HCT116 (cell line): Measurements from ENCODE around the gene THRAP3. TPM values are rescaled to one million over a fixed set of nuclear protein-coding genes. Genes with fewer than 3 reads are reported as not detected.

ENCODE experiments used
- ATAC-seq: fragments of 200-7000 bp; cut with Tn5 transposase; 2 replicates; pipeline ENCODE4 v1.9.1; 2020; ENCODE audit warnings: mild to moderate bottlenecking, moderate library complexity
- BruUV-seq: library from RNA; stranded (reverse); fragments of 400-500 nt; replicated peaks from 2 replicates; lab custom pipeline; 2021; lab: Mats Ljungman, UMichigan
- CTCF ChIA-PET: fragments of 300-600 bp; sonication (Branson Sonifier 250); formaldehyde crosslinking; loops from one replicate; lab custom pipeline; 2021; ENCODE audit warnings: antibody characterized with exemption; lab: Charles Lee
- POLR2A ChIA-PET: fragments of 300-600, 350-600 bp; sonication (Branson Sonifier 250); formaldehyde crosslinking; loops from one replicate; lab custom pipeline; 2021; ENCODE audit warnings: antibody characterized with exemption; lab: Charles Lee
- RAD21 ChIA-PET, 2 experiments: fragments of 300-600 bp; sonication (Branson Sonifier 250); formaldehyde crosslinking; loops; one replicate each; lab custom pipeline; 2023; ENCODE audit warnings: low total read pairs in 2 of 2; ENCODE audit not compliant: uncharacterized antibody in 2 of 2, unreplicated experiment in 2 of 2, low non-redundant PET in 1 of 2; lab: Charles Lee
- DNase-seq: peaks from one replicate; pipeline ENCODE4 v3.0.0-alpha.2; 2010; ENCODE audit warnings: low read depth, low spot score
- H2AFZ ChIP-seq: fragments of 200-600 bp; shearing (Covaris generic), sonication (generic); 2 replicates; pipeline ENCODE4 v1.6.1; 2017; ENCODE audit warnings: low read depth, mixed run types, mixed read lengths, antibody characterized with exemption, low read length; ENCODE audit not compliant: poor library complexity, severe bottlenecking
- H3K27ac ChIP-seq: 2 replicates; pipeline ENCODE4 v1.5.1; 2012; ENCODE audit warnings: low read depth, low read length
- H3K27me3 ChIP-seq: fragments of 200-600 bp; sonication (generic); 2 replicates; pipeline ENCODE4 v1.6.1; 2016; ENCODE audit warnings: mixed run types, low read length, mixed read lengths; ENCODE audit not compliant: insufficient read depth
- H3K36me3 ChIP-seq, 2 experiments: fragments of 200-500 bp in 1 of 2; fragments of 200-600 bp in 1 of 2; sonication (Bioruptor generic) in 1 of 2; sonication (generic) in 1 of 2; 2 replicates each; pipeline versions ENCODE4 v1.5.1 to v1.6.1; 2014 to 2016; ENCODE audit warnings: low read length in 2 of 2, inconsistent platforms in 1 of 2, mixed read lengths in 1 of 2, mixed run types in 1 of 2; ENCODE audit not compliant: insufficient read depth in 2 of 2, control insufficient read depth in 1 of 2
- H3K4me1 ChIP-seq, 2 experiments: fragments of 200-600 bp in 1 of 2; sonication (generic) in 1 of 2; 2 replicates each; pipeline versions ENCODE4 v1.5.1 to v1.6.1; 2012 to 2017; ENCODE audit warnings: low read length in 2 of 2, inconsistent platforms in 1 of 2, mild to moderate bottlenecking in 1 of 2, mixed read lengths in 1 of 2, mixed run types in 1 of 2, moderate library complexity in 1 of 2; ENCODE audit not compliant: insufficient read depth in 2 of 2, control insufficient read depth in 1 of 2
- H3K4me2 ChIP-seq: fragments of 200-600 bp; sonication (generic); 2 replicates; pipeline ENCODE4 v1.6.1; 2017; ENCODE audit warnings: mixed run types, low read length, mixed read lengths
- H3K4me3 ChIP-seq, 2 experiments: fragments of 200-600 bp in 1 of 2; sonication (generic) in 1 of 2; replicated peaks in 1 of 2; 2 replicates each; pipeline ENCODE4 v1.5.1; 2011 to 2016; ENCODE audit warnings: low read length in 2 of 2, control low read depth in 1 of 2, low read depth in 1 of 2, mild to moderate bottlenecking in 1 of 2, mixed read lengths in 1 of 2, mixed run types in 1 of 2
- H3K79me2 ChIP-seq: fragments of 200-600 bp; sonication (generic); 2 replicates; pipeline ENCODE4 v1.6.1; 2017; ENCODE audit warnings: mild to moderate bottlenecking, mixed run types, low read length, moderate library complexity, mixed read lengths; ENCODE audit not compliant: insufficient read depth
- H3K9ac ChIP-seq: fragments of 200-600 bp; sonication (generic); 2 replicates; pipeline ENCODE4 v1.6.1; 2016; ENCODE audit warnings: low read length, mixed read lengths
- H3K9me2 ChIP-seq: fragments of 200-600 bp; sonication (generic), shearing (Covaris generic); 2 replicates; pipeline ENCODE4 v1.6.1; 2017; ENCODE audit warnings: mixed run types, mild to moderate bottlenecking, moderate library complexity; ENCODE audit not compliant: insufficient read depth
- H3K9me3 ChIP-seq, 2 experiments: fragments of 200-500 bp in 1 of 2; fragments of 200-600 bp in 1 of 2; sonication (Bioruptor generic) in 1 of 2; sonication (generic) in 1 of 2; 2 replicates each; pipeline ENCODE4 v1.6.1; 2014 to 2017; ENCODE audit warnings: low read length in 2 of 2, mixed read lengths in 2 of 2, inconsistent platforms in 1 of 2, low read depth in 1 of 2, mild to moderate bottlenecking in 1 of 2, mixed run types in 1 of 2, moderate library complexity in 1 of 2; ENCODE audit not compliant: control insufficient read depth in 1 of 2, insufficient read depth in 1 of 2
- H4K20me1 ChIP-seq: fragments of 200-600 bp; sonication (generic), shearing (Covaris generic); 2 replicates; pipeline ENCODE4 v1.6.1; 2017; ENCODE audit warnings: mixed run types, mild to moderate bottlenecking, moderate library complexity; ENCODE audit not compliant: insufficient read depth
- CBX3 ChIP-seq: IDR thresholded peaks from 2 replicates; pipeline ENCODE4 v1.6.1; 2012; ENCODE audit warnings: low read depth
- CEBPB ChIP-seq: IDR thresholded peaks from 2 replicates; pipeline ENCODE4 v1.6.1; 2012; ENCODE audit warnings: low read depth
- EGR1 ChIP-seq: IDR thresholded peaks from 2 replicates; pipeline ENCODE4 v1.6.1; 2012; ENCODE audit warnings: low read depth
- ELF1 ChIP-seq: IDR thresholded peaks from 2 replicates; pipeline ENCODE4 v1.6.1; 2012; ENCODE audit warnings: low read depth, borderline replicate concordance
- EZH2 ChIP-seq: fragments of 200-600 bp; sonication (generic); IDR thresholded peaks from 2 replicates; pipeline ENCODE4 v1.6.1; 2017; ENCODE audit warnings: antibody characterized with exemption, mixed run types
- FOSL1 ChIP-seq: IDR thresholded peaks from 2 replicates; pipeline ENCODE4 v1.6.1; 2012; ENCODE audit warnings: low read depth
- JUND ChIP-seq: IDR thresholded peaks from 2 replicates; pipeline ENCODE4 v1.6.1; 2012
- POLR2AphosphoS5 ChIP-seq: IDR thresholded peaks from 2 replicates; pipeline ENCODE4 v1.6.1; 2011; ENCODE audit warnings: mild to moderate bottlenecking, low read depth, low read length, moderate library complexity
- RAD21 ChIP-seq: IDR thresholded peaks from 2 replicates; pipeline ENCODE4 v1.6.1; 2012; ENCODE audit warnings: low read depth, mild to moderate bottlenecking
- SIN3A ChIP-seq: IDR thresholded peaks from 2 replicates; pipeline ENCODE4 v1.6.1; 2012; ENCODE audit warnings: low read depth
- SP1 ChIP-seq: IDR thresholded peaks from 2 replicates; pipeline ENCODE4 v1.6.1; 2012; ENCODE audit warnings: low read depth
- SRF ChIP-seq: IDR thresholded peaks from 2 replicates; pipeline ENCODE4 v1.6.1; 2012; ENCODE audit warnings: low read depth
- TCF7L2 ChIP-seq: IDR thresholded peaks from 2 replicates; pipeline ENCODE4 v1.7.0; 2011; ENCODE audit warnings: borderline replicate concordance, inconsistent platforms; ENCODE audit not compliant: insufficient read depth, insufficient read length; ENCODE audit errors: extremely low read depth
- YY1 ChIP-seq: IDR thresholded peaks from 2 replicates; pipeline ENCODE4 v1.6.1; 2011; ENCODE audit warnings: low read length, low read depth, moderate library complexity, mild to moderate bottlenecking; ENCODE audit not compliant: insufficient replicate concordance; ENCODE audit errors: extremely low read depth
- ZFX ChIP-seq: fragments of 450-650 bp; IDR thresholded peaks from 2 replicates; pipeline ENCODE4 v1.6.1; 2017
- intact Hi-C: fragments of 100-400 bp; cut with micrococcal nuclease; formaldehyde crosslinking; loops from 2 replicates; pipeline ENCODE4 v1.10.0; 2022
- total RNA-seq: library from RNA; stranded (reverse); gene quantifications from one replicate; pipeline ENCODE4 v1.2.1, GENCODE V29; 2021; ENCODE audit not compliant: unreplicated experiment
- TF ChIP-seq, protein P1 (sequence below), 3 experiments: fragments of 200-600 bp in 1 of 3; sonication (generic) in 1 of 3; IDR thresholded peaks in 2 of 3; conservative IDR thresholded peaks in 1 of 3; 2 replicates each; pipeline ENCODE4 v1.5.1; 2012 to 2017; ENCODE audit warnings: low read depth in 2 of 3, low read length in 2 of 3, antibody characterized with exemption in 1 of 3, borderline replicate concordance in 1 of 3, control low read depth in 1 of 3, mild to moderate bottlenecking in 1 of 3, mixed read lengths in 1 of 3, mixed run types in 1 of 3, moderate library complexity in 1 of 3; ENCODE audit not compliant: insufficient read depth in 1 of 3
- TF ChIP-seq, protein P2 (sequence below): IDR thresholded peaks from 2 replicates; pipeline ENCODE4 v1.6.1; 2011; ENCODE audit warnings: mild to moderate bottlenecking, low read length, moderate library complexity; ENCODE audit not compliant: insufficient replicate concordance; ENCODE audit errors: extremely low read depth
- TF ChIP-seq, protein P3 (sequence below): IDR thresholded peaks from 2 replicates; pipeline ENCODE4 v1.6.1; 2012

THRAP3 gene
- total RNA-seq, 1 experiment from 2014 or later, result 144 TPM

DNA sequence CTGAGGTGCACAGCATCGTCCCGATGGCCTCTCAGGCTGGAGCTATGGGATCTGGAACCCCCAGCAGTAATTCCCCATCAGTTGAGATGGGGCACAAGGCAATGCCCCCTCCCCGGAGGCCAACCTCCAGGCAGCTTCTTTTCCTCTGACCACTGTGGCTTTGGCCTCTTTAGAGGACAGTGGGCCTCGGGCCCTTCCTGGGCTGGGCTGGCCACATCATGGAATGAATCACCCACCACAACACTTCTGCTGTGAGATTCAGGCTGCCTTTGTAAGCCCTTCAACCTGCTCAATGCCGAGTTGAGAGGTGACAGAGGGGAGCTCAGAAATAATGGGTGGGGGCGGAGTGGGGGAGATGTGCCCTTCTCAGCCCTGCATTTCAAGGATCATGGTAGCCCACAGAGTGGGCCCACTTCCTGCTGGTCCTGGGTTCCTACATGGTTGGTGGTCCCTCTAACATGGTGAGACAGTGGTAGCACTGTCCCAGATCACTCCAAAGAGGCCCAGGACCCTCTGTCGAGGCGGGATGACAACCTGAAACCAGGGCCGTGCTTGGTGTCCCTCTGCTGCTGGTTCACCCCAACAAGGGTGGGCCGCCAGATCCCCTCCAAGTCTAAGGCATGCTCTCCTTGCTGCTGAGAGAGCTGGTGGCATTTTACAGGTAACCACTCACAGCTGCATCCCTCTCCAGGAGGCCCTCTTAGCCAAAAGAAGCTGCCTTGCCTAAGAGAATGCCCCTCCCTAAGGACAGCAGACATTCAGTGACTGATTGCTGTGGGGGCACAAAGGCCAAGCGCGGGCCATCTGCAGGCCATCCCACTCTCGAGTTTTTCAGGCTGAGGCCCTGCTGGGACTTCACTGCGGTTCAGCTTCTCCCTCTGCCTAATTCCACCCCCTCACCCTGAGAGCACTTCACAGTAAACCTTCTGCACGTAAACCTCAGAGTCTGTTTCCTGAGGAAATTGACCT, 129.0 kb downstream of the THRAP3 start:
- H3K36me3 ChIP-seq, result peaks cover 18 to 32% of the 10 kb centered on the region in 2 experiments; a peak in 3 of 4 replicates
- 0 out of 2 replicates have a peak overlapping the region, but pooled peaks have one; percentile 25 for H3K27ac ChIP-seq
- ChIA-PET CTCF (no interaction called here), POLR2A (no interaction called here), RAD21 (interaction anchor here in 1 of 2 experiments (0.7 kb wide), 1 partner anchor 88 kb away, joined by 3 read pairs; no protein-coding TSS in a partner anchor)
- no peaks in the 10 kb centered on the region for H3K9me2 ChIP-seq
- TF ChIP-seq CBX3 (no peak), FOSL1 (no peak), ELF1 (no peak), TCF7L2 (no peak), EZH2 (no peak), CEBPB (no peak), SIN3A (no peak), RAD21 (no peak), EGR1 (no peak), POLR2AphosphoS5 (no peak), JUND (no peak), ZFX (no peak), YY1 (no peak), SP1 (no peak), SRF (no peak)
- TF ChIP-seq, protein P1, sequence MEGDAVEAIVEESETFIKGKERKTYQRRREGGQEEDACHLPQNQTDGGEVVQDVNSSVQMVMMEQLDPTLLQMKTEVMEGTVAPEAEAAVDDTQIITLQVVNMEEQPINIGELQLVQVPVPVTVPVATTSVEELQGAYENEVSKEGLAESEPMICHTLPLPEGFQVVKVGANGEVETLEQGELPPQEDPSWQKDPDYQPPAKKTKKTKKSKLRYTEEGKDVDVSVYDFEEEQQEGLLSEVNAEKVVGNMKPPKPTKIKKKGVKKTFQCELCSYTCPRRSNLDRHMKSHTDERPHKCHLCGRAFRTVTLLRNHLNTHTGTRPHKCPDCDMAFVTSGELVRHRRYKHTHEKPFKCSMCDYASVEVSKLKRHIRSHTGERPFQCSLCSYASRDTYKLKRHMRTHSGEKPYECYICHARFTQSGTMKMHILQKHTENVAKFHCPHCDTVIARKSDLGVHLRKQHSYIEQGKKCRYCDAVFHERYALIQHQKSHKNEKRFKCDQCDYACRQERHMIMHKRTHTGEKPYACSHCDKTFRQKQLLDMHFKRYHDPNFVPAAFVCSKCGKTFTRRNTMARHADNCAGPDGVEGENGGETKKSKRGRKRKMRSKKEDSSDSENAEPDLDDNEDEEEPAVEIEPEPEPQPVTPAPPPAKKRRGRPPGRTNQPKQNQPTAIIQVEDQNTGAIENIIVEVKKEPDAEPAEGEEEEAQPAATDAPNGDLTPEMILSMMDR (IDR thresholded peaks at IDR 0.05 in 2 of 3, conservative IDR thresholded peaks at IDR 0.05 in 1 of 3; ENCODE audit: borderline replicate concordance in 1 of 3, insufficient read depth in 1 of 3, low read depth in 2 of 3, low read length in 2 of 3), result no peak
- TF ChIP-seq, protein P2, sequence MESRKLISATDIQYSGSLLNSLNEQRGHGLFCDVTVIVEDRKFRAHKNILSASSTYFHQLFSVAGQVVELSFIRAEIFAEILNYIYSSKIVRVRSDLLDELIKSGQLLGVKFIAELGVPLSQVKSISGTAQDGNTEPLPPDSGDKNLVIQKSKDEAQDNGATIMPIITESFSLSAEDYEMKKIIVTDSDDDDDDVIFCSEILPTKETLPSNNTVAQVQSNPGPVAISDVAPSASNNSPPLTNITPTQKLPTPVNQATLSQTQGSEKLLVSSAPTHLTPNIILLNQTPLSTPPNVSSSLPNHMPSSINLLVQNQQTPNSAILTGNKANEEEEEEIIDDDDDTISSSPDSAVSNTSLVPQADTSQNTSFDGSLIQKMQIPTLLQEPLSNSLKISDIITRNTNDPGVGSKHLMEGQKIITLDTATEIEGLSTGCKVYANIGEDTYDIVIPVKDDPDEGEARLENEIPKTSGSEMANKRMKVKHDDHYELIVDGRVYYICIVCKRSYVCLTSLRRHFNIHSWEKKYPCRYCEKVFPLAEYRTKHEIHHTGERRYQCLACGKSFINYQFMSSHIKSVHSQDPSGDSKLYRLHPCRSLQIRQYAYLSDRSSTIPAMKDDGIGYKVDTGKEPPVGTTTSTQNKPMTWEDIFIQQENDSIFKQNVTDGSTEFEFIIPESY, result no peak
- TF ChIP-seq, protein P3, sequence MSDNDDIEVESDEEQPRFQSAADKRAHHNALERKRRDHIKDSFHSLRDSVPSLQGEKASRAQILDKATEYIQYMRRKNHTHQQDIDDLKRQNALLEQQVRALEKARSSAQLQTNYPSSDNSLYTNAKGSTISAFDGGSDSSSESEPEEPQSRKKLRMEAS, result no peak
- intact Hi-C loops, result no loop called here
- ATAC-seq (no peak), DNase-seq (no peak)
- H4K20me1 ChIP-seq, result no peaks in the 10 kb centered on the region
- H3K4me3 ChIP-seq, result no peak overlapping the region
- no peaks in the 10 kb centered on the region for H3K27me3 ChIP-seq
- H2AFZ ChIP-seq, result no peak overlapping the region
- BruUV-seq, result no TSS peak
- H3K79me2 ChIP-seq, result no peaks in the 10 kb centered on the region
- H3K9ac ChIP-seq, result peak overlapping the region; percentile 63; the same call in 1 of the 2 replicates
- H3K4me1 ChIP-seq, result peaks cover 6 to 50% of the 10 kb centered on the region in 2 experiments; a peak in 3 of 4 replicates
- no peaks in the 10 kb centered on the region for H3K9me3 ChIP-seq
- H3K4me2 ChIP-seq, result peak overlapping the region; percentile 78
